DMS 273 (cell line): Measurements from ENCODE around the gene STK10.
A peak's percentile ranks its signal among the peaks of the same experiment; 100 is the strongest.
"Not testable (repeated sequence)": the region's sequence is repeated elsewhere in the genome, so short reads cannot be mapped to it uniquely, and the experiment has no call there.

Experiments used
- DNase-seq: peaks from one replicate; lab custom pipeline; 2025; ENCODE audit not compliant: unreplicated experiment; lab: John Stamatoyannopoulos, UW

Gene STK10

GRCh38 chr5:172166030-172166826 is 21.8 kb downstream of the STK10 start:
- no peak for DNase-seq

DNA sequence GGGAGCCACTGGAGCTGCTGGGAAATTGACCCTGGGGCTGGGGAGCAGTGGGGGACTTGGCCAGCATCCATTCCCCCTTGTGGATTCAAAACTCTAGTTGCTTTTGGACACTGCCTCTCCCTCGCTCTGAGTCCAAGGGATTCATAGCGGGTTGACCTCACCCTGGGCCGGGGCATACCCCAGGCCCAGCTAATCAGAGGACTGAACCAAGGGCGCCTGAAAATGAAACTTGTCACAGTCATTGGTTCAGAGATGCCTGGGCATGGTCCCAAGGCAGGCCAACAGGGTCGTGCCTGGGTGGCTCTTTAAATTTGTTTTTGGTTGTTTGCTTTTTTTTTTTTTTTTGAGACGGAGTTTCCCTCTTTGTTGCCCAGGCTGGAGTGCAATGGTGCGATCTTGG is 22.6 kb downstream of the STK10 start:
- no peak for DNase-seq

- DNase-seq, result no peak
Observed at GRCh38 chr5:172164769-172165212, 23.2 kb downstream of the STK10 start.

DNA sequence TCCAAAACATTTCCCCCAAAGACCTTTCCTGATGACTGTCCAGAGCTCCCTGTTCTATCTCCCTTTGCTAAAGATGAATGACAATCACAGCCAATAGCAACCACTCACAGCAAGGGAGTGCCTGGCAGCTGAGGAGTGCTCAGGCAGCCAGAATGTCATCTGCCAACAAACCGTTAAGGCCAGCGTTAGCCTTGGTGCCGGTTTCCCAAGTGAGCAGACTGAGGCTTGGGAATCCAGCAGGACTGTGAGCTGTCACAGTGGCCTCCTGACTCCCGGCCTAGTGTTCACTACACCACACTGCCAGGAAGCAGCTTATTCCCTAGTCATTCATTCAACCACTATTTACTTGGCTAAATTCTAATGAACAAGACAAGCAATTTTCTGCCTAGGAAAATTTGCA is 24.7 kb downstream of the STK10 start:
- DNase-seq, result peak; percentile 29

DNA sequence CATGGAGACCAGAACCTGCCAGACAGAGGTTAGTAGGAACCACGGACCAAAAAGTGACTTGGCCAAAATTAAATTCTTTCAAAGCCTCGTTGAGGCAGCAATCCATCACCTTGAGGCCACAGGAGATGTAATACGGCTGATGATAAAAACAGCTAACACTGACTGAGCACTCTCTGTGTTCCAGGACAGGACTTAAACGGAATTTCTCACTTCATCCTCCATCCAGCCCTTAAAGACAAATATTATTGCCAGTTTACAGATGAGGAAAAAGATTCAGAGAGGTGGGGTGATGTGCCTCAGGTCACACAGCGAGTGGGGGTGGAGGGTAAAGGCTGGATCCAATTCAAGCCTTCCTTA is 25.1 kb downstream of the STK10 start:
- no peak for DNase-seq

DNA sequence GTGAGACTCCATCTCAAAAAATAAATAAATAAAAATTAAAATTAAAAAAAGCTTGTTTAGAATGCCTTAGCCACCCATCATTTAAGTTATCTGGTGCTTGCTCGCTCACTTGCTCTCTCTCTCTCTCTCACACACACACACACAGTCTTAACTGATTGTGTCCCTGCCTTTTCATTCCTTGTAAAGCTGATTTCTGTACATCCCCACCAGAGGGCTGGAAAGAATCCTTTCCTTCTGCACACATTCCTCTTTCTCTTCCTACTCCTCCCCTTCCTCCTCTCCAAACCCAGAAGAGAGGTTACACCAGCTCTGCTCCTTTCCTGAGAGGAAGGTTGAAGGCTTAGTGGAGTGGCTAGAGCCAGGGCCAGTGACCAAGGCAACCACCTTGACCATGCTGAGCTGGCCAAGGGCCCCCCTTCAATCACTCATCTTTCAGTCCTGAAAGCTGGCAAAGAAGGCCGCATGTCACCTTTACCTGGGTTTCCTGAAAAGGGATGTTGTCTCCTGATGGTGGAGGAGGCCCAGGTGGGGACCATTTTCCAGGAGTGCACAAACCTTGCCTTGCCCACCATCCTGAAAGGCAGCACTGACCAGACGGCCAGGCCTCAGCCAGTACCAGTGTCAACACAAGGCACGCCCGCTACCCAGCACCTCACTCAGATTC is 25.6 kb downstream of the STK10 start:
- peak; percentile 39 for DNase-seq

DNA sequence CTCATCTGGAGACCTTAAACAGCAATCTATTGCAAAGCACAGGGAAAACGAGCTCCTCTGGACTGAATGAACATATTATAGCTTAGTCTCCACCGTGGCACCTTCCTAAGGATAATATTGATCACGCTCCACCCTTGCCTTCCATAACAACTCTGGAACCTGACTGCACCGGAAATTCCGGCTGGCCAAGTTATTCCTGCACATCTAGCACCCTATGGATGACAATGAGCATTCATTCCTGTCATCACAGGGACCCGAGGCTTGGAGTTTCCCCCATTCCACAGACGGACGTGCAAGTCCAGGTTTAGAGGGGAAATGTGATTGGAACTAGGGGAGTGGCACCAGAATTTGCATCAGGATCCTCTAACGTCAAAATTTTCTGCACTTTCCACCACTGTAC is 27.5 kb downstream of the STK10 start:
- DNase-seq, result no peak

- DNase-seq, result no peak
Observed at GRCh38 chr5:172159016-172159415, 29.0 kb downstream of the STK10 start.

GRCh38 chr5:172156541-172156994 is 31.5 kb downstream of the STK10 start:
- DNase-seq, result no peak

GRCh38 chr5:172155101-172155500 is 32.9 kb downstream of the STK10 start:
- not testable (repeated sequence) for DNase-seq

DNA sequence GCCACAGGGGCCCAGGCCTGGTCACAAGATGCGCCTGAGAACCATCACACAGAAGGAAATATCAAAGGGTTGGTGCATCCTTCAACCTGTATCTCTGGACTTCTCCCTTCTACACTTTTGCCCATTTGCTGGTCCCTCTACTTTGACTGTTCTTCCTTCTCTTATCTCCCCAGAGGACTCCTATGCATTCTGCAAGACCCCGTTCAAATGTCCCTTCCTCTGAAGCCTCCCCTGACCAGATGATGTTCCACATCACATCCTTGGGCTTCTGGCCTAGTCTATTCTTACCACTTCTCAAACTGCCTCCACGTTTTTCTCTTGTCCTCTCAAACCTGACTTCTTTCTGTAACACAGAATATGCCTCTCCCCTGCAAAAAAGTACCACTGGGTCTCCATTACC is 34.3 kb downstream of the STK10 start:
- DNase-seq, result no peak

- DNase-seq, result no peak
Observed at GRCh38 chr5:172151661-172152210, 36.3 kb downstream of the STK10 start.

GRCh38 chr5:172150514-172151425 is 37.3 kb downstream of the STK10 start:
- DNase-seq, result no peak

- not testable (repeated sequence) for DNase-seq
Observed at GRCh38 chr5:172149481-172149880, 38.5 kb downstream of the STK10 start.

GRCh38 chr5:172149073-172149472 is 39.0 kb downstream of the STK10 start:
- no peak for DNase-seq

DNA sequence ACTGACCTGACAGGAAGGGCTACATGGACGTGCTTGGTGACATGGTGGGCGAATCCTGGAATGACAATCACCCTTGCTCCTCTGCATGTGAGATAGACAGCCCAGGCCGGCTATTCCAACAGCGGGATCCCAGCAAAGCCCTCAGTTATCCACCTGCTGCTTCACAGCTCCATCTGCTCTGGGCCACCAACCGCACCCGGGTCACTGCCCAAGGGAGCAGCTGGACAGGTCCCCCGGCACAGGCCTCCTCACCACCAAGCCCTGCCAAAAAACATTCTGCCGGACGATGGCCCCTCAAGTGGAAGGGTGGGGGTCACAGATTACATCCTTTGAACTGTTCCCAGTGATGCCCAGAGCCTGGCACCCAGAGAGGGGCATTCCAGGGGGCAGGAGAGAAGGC is 39.6 kb downstream of the STK10 start:
- no peak for DNase-seq

DNA sequence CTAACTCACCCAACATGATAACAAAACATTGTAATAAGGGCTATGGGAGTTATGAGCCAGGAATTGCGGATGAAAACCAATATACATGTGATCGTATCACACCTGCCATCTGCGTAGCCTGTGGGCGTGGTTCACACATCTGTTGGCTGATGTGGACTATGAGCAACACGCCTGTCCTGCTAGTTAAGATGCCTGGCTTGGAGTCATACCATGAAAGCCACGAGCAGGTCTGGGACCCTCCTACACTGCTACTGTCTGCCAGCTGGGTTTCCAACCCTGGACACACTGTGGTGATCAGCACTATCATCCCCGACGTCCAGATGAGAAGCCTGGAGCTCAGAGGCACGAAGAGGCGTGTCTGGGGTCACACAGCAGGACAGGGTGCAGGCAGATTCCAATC is 40.2 kb downstream of the STK10 start:
- DNase-seq, result no peak

GRCh38 chr5:172146748-172147092 is 41.3 kb downstream of the STK10 start:
- no peak for DNase-seq

- no peak for DNase-seq
Observed at GRCh38 chr5:172145870-172146747, 41.9 kb downstream of the STK10 start.
